Measurements from ENCODE around the gene ADAM8. TPM values are rescaled to one million over a fixed set of nuclear protein-coding genes. Genes with fewer than 3 reads are reported as not detected.

Gene ADAM8
- total RNA-seq, 1 experiment from 2014 or later, result 16.8 TPM

GRCh38 chr10:133294189-133294588 is 17.5 kb upstream of the ADAM8 start:
- intact Hi-C loops (cut with micrococcal nuclease; ENCODE audit: unreplicated experiment), result no loop called here
- H3K9me3 ChIP-seq, result no peaks in the 10 kb centered on the region
- H3K27me3 Mint-ChIP-seq (ENCODE audit: insufficient read depth, unreplicated experiment), result no peaks in the 10 kb centered on the region
- BruUV-seq (replicated peaks), result no TSS peak
- no peak overlapping the region for H3K4me3 ChIP-seq (ENCODE audit: low read depth, low read length)
- no peaks in the 10 kb centered on the region for H3K27me3 ChIP-seq (replicated peaks; ENCODE audit: control insufficient read depth, insufficient read depth, low read length)
- H3K27ac Mint-ChIP-seq (ENCODE audit: unreplicated experiment), result no peak overlapping the region
- TF ChIP-seq CTCF (IDR thresholded peaks at IDR 0.05; ENCODE audit: insufficient read depth in 1 of 2, low read depth in 1 of 2, low read length in 1 of 2, severe bottlenecking in 1 of 2, unreplicated experiment in 1 of 2), result no peak
- no peak for DNase-seq
- no peaks in the 10 kb centered on the region for H3K4me1 Mint-ChIP-seq (ENCODE audit: low read depth, unreplicated experiment)
- H3K9me3 Mint-ChIP-seq (ENCODE audit: unreplicated experiment), result no peaks in the 10 kb centered on the region
- H3K4me1 ChIP-seq, result no peaks in the 10 kb centered on the region
- ChIA-PET POLR2A (no interaction called here), CTCF (interaction anchor here (0.6 kb wide), 1 partner anchor 227 kb away, joined by 3 read pairs; no protein-coding TSS in a partner anchor)
- peaks cover 65% of the 10 kb centered on the region for H3K36me3 Mint-ChIP-seq (ENCODE audit: insufficient read depth, unreplicated experiment)
- H3K4me3 Mint-ChIP-seq (ENCODE audit: unreplicated experiment), result no peak overlapping the region
- H3K36me3 ChIP-seq (ENCODE audit: control insufficient read depth, insufficient read depth, low read length), result peaks cover 6% of the 10 kb centered on the region

GRCh38 chr10:133293810-133294119 is 17.1 kb upstream of the ADAM8 start:
- CTCF ChIA-PET, result no interaction called here
- H3K27me3 Mint-ChIP-seq (ENCODE audit: insufficient read depth, unreplicated experiment), result no peaks in the 10 kb centered on the region

DNA sequence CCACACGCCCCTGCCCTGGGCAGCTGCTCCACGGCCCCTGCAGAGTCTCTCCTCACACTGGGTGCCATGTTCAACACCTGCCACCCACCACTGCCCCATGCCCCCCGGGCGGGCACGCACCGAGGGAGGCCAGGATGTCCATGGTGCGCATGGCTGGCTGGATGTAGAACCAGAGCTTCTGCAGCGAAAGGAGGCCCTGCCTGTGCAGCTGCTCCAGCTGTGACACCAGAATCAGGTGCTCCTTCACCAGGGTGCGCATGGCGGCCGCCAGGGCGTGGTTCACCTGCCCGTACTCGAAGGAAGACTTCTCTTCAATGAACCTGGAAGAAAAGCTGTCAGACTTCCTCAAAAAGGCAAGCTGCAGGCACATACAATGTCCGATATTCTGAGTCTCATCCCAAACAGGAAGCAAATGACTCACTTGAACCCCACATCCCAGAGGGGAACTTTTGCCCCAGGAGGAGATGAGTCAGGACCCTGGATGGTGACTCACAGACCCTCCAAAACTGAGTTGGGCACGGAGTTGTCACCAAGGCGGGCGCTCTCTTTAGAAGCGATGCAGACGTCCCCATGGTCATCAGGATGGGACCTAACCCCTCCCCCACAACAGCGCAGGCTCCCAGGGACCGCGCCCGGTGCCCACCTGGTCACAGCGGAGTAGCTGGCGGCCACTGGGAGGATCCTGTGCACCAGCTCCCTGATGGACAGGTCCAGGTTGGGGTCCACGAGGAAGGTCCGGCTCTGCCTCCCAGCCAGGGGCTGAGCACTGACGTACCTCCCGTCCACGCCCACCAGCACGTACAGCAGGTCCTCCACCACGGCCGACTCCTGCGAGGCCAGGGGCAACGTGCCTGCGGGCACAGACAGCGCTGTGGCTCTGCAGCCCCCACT is 16.5 kb upstream of the ADAM8 start:
- Mint-ChIP-seq H3K36me3 (ENCODE audit: insufficient read depth, unreplicated experiment) (peaks cover 64% of the 10 kb centered on the region), H3K27ac (ENCODE audit: unreplicated experiment) (no peak overlapping the region), H3K9me3 (ENCODE audit: unreplicated experiment) (no peaks in the 10 kb centered on the region), H3K4me1 (ENCODE audit: low read depth, unreplicated experiment) (no peaks in the 10 kb centered on the region), H3K4me3 (ENCODE audit: unreplicated experiment) (no peak overlapping the region), H3K27me3 (ENCODE audit: insufficient read depth, unreplicated experiment) (no peaks in the 10 kb centered on the region)
- intact Hi-C loops (cut with micrococcal nuclease; ENCODE audit: unreplicated experiment), result no loop called here
- BruUV-seq (replicated peaks), result no TSS peak
- TF ChIP-seq CTCF (IDR thresholded peaks at IDR 0.05; ENCODE audit: insufficient read depth in 1 of 2, low read depth in 1 of 2, low read length in 1 of 2, severe bottlenecking in 1 of 2, unreplicated experiment in 1 of 2), result no peak
- H3K4me1 ChIP-seq, result no peaks in the 10 kb centered on the region
- no peaks in the 10 kb centered on the region for H3K27me3 ChIP-seq (replicated peaks; ENCODE audit: control insufficient read depth, insufficient read depth, low read length)
- no peaks in the 10 kb centered on the region for H3K9me3 ChIP-seq
- DNase-seq, result no peak
- peaks cover 6% of the 10 kb centered on the region for H3K36me3 ChIP-seq (ENCODE audit: control insufficient read depth, insufficient read depth, low read length)
- ChIA-PET POLR2A (no interaction called here), CTCF (no interaction called here)
- H3K4me3 ChIP-seq (ENCODE audit: low read depth, low read length), result no peak overlapping the region

More at GRCh38 chr10:133293810-133294119, 17.1 kb upstream of the ADAM8 start:
- POLR2A ChIA-PET, result no interaction called here
- Histone ChIP-seq H3K4me1 (no peaks in the 10 kb centered on the region), H3K36me3 (ENCODE audit: control insufficient read depth, insufficient read depth, low read length) (peaks cover 6% of the 10 kb centered on the region), H3K27me3 (replicated peaks; ENCODE audit: control insufficient read depth, insufficient read depth, low read length) (no peaks in the 10 kb centered on the region), H3K4me3 (ENCODE audit: low read depth, low read length) (no peak overlapping the region), H3K9me3 (no peaks in the 10 kb centered on the region)
- intact Hi-C loops (cut with micrococcal nuclease; ENCODE audit: unreplicated experiment), result no loop called here
- H3K27ac Mint-ChIP-seq (ENCODE audit: unreplicated experiment), result no peak overlapping the region
- no peak for DNase-seq
- no peak for TF ChIP-seq CTCF (IDR thresholded peaks at IDR 0.05; ENCODE audit: insufficient read depth in 1 of 2, low read depth in 1 of 2, low read length in 1 of 2, severe bottlenecking in 1 of 2, unreplicated experiment in 1 of 2)
- no TSS peak for BruUV-seq (replicated peaks)
- no peaks in the 10 kb centered on the region for H3K9me3 Mint-ChIP-seq (ENCODE audit: unreplicated experiment)
- no peaks in the 10 kb centered on the region for H3K4me1 Mint-ChIP-seq (ENCODE audit: low read depth, unreplicated experiment)
- peaks cover 65% of the 10 kb centered on the region for H3K36me3 Mint-ChIP-seq (ENCODE audit: insufficient read depth, unreplicated experiment)
- no peak overlapping the region for H3K4me3 Mint-ChIP-seq (ENCODE audit: unreplicated experiment)
